SKM-1 (cell line): ENCODE results near the gene ZNF407.

Source experiments
- DNase-seq: peaks from one replicate; lab custom pipeline; 2025; ENCODE audit not compliant: unreplicated experiment; lab: John Stamatoyannopoulos, UW

Gene ZNF407

DNA sequence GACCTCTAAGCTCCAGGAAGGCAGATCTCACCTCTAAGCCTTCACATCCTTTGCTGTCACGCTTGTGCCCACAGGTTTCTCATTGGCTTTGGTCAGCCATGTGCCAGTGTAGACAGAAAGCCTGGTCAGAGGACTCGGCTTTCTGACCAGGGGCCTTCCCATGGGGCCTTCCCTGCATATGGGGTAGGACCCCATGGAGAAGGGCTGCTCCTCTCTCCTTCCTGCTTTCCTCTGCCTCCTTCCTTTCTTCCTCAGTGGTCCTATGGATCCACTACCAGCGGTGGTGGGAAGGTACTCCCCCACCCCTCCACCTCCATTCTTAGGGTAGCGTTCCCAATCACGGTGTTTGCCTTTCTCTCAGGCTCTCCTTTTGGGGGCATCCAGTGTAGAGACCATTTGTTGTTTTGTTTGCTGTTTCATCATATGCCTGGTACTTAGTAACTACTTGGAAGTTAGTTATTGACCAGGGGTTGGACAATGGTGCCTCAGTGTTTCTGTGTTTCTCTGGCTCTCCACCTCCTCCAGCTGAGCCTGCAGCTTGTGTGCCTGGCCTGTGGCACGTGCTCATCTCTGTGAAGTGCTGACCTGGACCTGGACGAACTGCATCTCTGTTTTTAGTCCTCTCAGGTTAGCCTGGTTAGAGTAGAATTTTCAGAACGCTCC is 71.6 kb downstream of the ZNF407 start:
- no peak for DNase-seq

- no peak for DNase-seq
Observed at GRCh38 chr18:74672371-74672770, 74.7 kb downstream of the ZNF407 start.

- DNase-seq = no peak
Observed at GRCh38 chr18:74674487-74674886, 76.8 kb downstream of the ZNF407 start.

DNA sequence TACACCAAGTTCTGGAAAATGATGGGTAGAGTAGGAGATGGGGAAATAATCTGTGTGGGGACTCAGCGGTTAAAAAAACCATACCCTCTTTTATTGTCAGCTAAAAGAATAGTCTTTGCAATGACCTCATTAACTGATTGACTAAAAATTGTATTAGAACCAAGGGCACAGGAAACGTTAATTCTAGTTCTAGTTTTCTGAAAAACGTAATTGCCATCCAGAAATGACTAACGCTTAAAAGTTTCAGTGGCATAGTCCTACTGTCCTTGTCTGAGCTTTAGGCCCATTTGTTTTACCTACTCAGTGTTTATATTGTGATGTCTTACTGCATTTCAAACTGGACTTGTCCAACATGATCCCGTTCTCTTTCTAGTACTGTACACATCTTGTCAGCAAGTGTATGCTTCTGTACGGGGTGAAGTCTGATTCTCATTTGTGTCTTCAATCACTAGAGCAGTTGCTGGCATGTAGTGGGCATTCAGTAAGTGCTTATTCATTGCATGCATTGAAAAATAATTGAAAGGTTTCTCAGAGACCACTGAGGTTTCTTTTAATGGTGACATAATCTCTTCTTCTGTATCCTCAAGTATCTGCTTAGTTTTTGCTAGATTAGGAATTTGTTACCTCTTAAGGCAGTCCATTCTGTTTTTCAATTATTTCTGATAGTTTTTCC is 81.5 kb downstream of the ZNF407 start:
- no peak for DNase-seq

DNA sequence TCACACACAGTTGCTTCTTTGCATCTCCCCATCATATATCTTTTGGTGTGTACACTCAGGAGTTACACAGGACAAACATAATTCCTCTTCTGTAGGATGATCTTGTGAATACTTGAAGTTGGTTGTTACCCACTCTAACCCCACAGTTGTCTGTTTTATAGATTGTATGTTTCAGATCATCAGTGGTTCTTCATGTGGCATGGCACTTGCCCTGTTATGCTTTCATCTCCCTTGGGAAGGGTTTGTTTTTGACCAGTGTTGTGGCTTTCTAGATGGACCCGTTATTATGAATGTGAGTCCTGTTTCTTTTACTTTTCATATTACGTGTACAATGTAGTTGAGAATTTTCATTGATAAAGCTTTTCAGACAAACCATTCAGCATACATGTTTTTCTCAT is 82.0 kb downstream of the ZNF407 start:
- no peak for DNase-seq

- no peak for DNase-seq
Observed at GRCh38 chr18:74682141-74682990, 84.7 kb downstream of the ZNF407 start.

DNA sequence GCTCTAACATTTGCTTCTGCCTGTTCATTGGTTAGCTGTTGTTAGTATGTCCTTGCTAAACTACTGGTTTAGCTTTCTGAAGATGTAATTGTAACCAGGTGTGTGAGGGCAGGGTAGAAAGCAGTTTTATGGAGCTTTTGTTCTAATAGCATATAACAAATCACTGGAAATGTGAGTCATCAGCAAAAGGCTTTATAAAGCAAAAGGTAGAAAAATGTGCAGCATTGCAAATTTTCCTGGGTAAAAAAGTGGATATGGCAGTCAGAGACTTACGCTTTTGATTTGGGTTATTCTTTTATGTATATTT is 85.3 kb downstream of the ZNF407 start:
- no peak for DNase-seq

DNA sequence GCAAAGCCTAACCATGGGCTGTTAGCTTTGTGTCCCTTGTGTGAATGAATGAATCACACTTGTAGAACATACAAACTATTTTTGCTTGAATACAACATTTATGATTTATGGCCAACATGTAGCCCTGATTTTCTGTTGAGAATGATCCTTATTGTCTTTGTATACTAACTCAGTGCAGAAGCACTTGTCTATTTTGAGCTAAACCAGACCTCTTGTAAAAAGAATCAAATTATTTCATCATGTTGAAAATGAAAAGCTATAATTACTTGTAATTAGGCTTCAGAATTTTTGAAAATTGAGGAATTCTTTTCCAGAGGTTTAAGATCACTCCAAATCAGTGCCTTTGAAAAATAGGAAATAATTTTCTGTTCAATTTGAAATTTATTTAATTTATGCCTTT is 85.9 kb downstream of the ZNF407 start:
- DNase-seq = no peak

DNA sequence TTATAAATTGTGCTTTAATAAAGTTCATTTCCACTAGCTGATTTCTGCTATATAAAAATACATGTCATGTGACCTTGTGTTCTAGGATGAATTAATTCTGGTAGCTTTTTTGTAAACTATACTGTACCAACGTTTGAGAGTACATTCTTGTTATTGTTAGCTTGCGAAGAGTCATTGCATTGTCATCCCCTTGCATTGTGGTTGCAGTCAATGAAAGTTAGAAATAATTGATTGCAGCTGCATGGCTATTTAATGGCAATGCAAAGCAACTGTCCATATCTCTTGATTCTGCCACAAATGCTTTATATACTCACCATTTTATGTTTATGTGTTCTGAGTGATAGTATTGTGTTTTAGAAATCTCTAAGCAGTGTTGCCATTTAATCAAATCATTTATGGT is 91.6 kb downstream of the ZNF407 start:
- DNase-seq = no peak

- no peak for DNase-seq
Observed at GRCh38 chr18:74692367-74693013, 94.8 kb downstream of the ZNF407 start.

- no peak for DNase-seq
Observed at GRCh38 chr18:74694436-74694835, 96.8 kb downstream of the ZNF407 start.

DNA sequence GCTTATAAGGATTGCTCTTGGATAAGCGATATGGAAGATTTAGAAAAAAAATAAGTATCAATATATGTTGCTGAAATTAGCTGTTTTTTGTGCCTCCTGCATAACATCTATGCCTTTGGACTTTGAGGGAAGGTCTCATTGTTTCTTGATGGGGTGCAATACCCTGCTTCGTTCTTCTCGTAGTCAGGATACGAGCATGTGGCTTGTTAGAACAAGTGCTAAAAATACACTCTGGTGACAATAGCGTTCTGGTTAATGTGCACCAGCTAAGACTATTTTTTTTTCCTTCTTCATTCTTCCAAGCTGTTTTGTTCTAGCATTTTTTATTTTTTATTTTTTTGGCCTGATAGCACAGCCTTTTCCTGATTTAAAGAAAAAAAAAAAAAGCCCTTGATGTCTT is 97.5 kb downstream of the ZNF407 start:
- DNase-seq = no peak

DNA sequence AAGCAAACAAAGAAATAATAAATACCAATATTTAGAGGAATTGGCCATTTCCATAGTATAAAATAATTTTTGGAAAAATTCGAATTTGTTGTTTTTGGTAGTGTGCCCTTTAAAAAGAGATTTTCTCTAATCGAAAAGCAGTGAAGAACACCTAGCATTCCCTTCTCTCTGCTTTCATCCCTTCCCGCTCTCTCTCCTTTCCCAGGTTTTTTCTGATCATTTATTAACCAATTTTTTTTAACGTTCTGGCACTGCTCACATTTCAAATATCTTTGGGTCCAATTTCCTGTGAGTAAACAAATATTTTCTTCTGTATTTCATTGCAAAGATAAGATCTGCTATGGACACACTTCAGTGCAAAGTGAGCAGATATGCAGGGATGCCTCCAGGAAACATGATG is 101.2 kb downstream of the ZNF407 start:
- DNase-seq = no peak

DNA sequence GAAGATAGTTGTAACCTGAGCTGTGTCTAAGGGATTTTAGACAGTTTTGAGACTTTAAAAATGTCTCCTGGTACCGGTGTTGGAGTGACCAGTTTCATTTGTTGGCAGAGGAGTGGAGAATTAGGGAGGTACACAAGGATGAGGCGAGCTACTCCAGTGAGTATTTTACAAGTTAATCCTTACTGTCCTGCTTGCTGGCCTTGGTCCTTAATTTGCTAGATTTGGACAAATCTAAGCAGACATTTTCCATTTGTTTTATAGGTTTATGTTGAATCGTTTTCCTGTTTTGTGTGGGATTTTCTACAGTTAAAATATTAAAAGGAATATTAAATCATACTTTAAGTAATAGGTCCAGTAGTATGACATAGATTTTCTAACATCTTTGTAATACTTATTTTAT is 101.8 kb downstream of the ZNF407 start:
- no peak for DNase-seq

- no peak for DNase-seq
Observed at GRCh38 chr18:74702950-74703349, 105.3 kb downstream of the ZNF407 start.

- DNase-seq = no peak
Observed at GRCh38 chr18:74708169-74708568, 110.5 kb downstream of the ZNF407 start.

GRCh38 chr18:74709452-74709851 is 111.8 kb downstream of the ZNF407 start:
- DNase-seq = no peak

GRCh38 chr18:74714120-74714519 is 116.5 kb downstream of the ZNF407 start:
- DNase-seq = no peak

GRCh38 chr18:74714791-74715190 is 117.1 kb downstream of the ZNF407 start:
- DNase-seq = no peak

- no peak for DNase-seq
Observed at GRCh38 chr18:74715306-74715705, 117.6 kb downstream of the ZNF407 start.

DNA sequence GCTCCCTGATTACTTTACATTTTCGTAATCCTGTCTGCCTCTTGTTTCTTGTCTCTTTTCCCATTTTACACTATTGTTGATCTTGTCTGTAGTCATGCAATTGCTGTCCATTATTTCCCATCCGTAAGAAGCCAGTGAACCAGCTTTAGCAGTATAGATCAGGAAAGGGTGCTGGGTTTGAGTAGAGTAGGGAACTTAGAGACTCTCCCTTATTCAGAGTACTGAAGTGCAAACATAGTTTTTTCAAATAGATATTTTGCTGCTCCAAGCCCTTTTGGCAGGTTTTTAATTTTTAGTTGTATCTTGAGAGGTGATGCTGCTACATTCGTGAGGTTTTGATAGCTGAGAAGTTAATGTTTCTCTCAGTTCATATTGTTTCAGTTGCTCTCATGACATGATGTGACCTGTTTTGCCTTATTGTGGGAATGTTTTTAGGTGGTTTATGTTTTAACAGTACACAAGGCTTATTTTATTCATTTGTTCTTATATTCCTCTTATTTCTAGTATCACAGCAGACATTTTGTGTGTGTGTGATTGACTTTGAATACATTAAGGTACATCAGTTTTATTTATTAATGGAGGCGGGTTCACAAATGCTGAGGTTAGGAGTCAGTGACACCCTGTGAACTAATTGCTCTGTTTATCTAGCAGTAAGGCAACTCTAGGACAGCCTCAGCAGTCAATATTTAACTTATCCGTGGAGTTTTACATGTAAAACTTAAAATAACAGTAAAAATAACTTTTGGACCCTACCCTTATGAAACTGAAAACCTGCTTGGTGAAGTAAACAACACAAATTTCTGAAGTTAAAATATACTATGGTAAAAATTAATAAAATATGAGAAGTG is 118.4 kb downstream of the ZNF407 start:
- DNase-seq = no peak
